ENCODE results near the gene STPG1. TPM values are rescaled to one million over a fixed set of nuclear protein-coding genes. Genes with fewer than 3 reads are reported as not detected.

STPG1 gene
- polyA plus RNA-seq, 1 donor (not counting 4 experiments of a cell fraction or from before 2014, with no cell fraction given): 16.6 TPM

- Histone ChIP-seq H3K79me2 (ENCODE audit: control insufficient read depth, insufficient read depth, low read length) (peaks cover 11% of the 10 kb centered on the region), H3K9me3 (ENCODE audit: control insufficient read depth, low read depth, low read length) (no peaks in the 10 kb centered on the region), H3K27me3 (ENCODE audit: control insufficient read depth, extremely low read depth, insufficient read depth, low read length) (no peaks in the 10 kb centered on the region), H3K4me1 (ENCODE audit: control insufficient read depth, extremely low read depth, insufficient read depth, low read length) (no peaks in the 10 kb centered on the region), H3K4me2 (ENCODE audit: control insufficient read depth, extremely low read depth, insufficient read depth, low read depth, low read length) (no peak overlapping the region), H3K36me3 (ENCODE audit: control insufficient read depth in 2 of 2, extremely low read depth in 1 of 2, insufficient read depth in 2 of 2, low read length in 2 of 2) (peaks cover 9 to 14% of the 10 kb centered on the region in 2 experiments), H3K27ac (ENCODE audit: control insufficient read depth, insufficient read depth, low read length) (no peak overlapping the region), H3K4me3 (ENCODE audit: control insufficient read depth in 2 of 3, extremely low read depth in 1 of 3, insufficient read depth in 2 of 3, low read depth in 1 of 3, low read length in 3 of 3) (no peak overlapping the region), H2AFZ (ENCODE audit: control insufficient read depth, low read length) (no peak overlapping the region), H3K9ac (ENCODE audit: control insufficient read depth, extremely low read depth, insufficient read depth, low read length) (no peak overlapping the region), H3K9me1 (ENCODE audit: control insufficient read depth, extremely low read depth, insufficient read depth, low read length) (peaks cover 4% of the 10 kb centered on the region), H4K20me1 (ENCODE audit: control insufficient read depth, extremely low read depth, insufficient read depth, low read length) (no peaks in the 10 kb centered on the region)
- dilution Hi-C loops (cut with MboI; ENCODE audit: extremely low pct_ligation_motif_present, low sequenced_read_pairs): no loop called here
- TF ChIP-seq EZH2 (IDR thresholded peaks at IDR 0.05; ENCODE audit: low read length): no peak
- no peak for TF ChIP-seq CTCF (optimal IDR thresholded peaks at IDR 0.05 in 1 of 3, IDR thresholded peaks at IDR 0.05 in 1 of 3, conservative IDR thresholded peaks at IDR 0.05 in 1 of 3; ENCODE audit: extremely low read depth in 1 of 3, insufficient read depth in 2 of 3, low read length in 3 of 3)
- no peak for FAIRE-seq
- no peak for DNase-seq (ENCODE audit: low read depth, low spot score)
These were observed 13.9 kb upstream of the STPG1 start for GRCh38 chr1:24427545-24427862.

GRCh38 chr1:24426744-24427544, 13.4 kb upstream of the STPG1 start:
- Histone ChIP-seq H3K9me3 (ENCODE audit: control insufficient read depth, low read depth, low read length) (no peaks in the 10 kb centered on the region), H3K27ac (ENCODE audit: control insufficient read depth, insufficient read depth, low read length) (no peak overlapping the region), H3K4me3 (ENCODE audit: control insufficient read depth in 2 of 3, extremely low read depth in 1 of 3, insufficient read depth in 2 of 3, low read depth in 1 of 3, low read length in 3 of 3) (no peak overlapping the region), H2AFZ (ENCODE audit: control insufficient read depth, low read length) (no peak overlapping the region), H3K9ac (ENCODE audit: control insufficient read depth, extremely low read depth, insufficient read depth, low read length) (no peak overlapping the region), H3K4me2 (ENCODE audit: control insufficient read depth, extremely low read depth, insufficient read depth, low read depth, low read length) (no peak overlapping the region), H3K27me3 (ENCODE audit: control insufficient read depth, extremely low read depth, insufficient read depth, low read length) (no peaks in the 10 kb centered on the region), H3K79me2 (ENCODE audit: control insufficient read depth, insufficient read depth, low read length) (peaks cover 11% of the 10 kb centered on the region), H3K36me3 (ENCODE audit: control insufficient read depth in 2 of 2, extremely low read depth in 1 of 2, insufficient read depth in 2 of 2, low read length in 2 of 2) (peaks cover 14 to 17% of the 10 kb centered on the region in 2 experiments), H3K9me1 (ENCODE audit: control insufficient read depth, extremely low read depth, insufficient read depth, low read length) (peaks cover 4% of the 10 kb centered on the region), H4K20me1 (ENCODE audit: control insufficient read depth, extremely low read depth, insufficient read depth, low read length) (no peaks in the 10 kb centered on the region), H3K4me1 (ENCODE audit: control insufficient read depth, extremely low read depth, insufficient read depth, low read length) (no peaks in the 10 kb centered on the region)
- no peak for DNase-seq (ENCODE audit: low read depth, low spot score)
- dilution Hi-C loops (cut with MboI; ENCODE audit: extremely low pct_ligation_motif_present, low sequenced_read_pairs): no loop called here
- FAIRE-seq: no peak
- TF ChIP-seq EZH2 (IDR thresholded peaks at IDR 0.05; ENCODE audit: low read length) (no peak), CTCF (optimal IDR thresholded peaks at IDR 0.05 in 1 of 3, IDR thresholded peaks at IDR 0.05 in 1 of 3, conservative IDR thresholded peaks at IDR 0.05 in 1 of 3; ENCODE audit: extremely low read depth in 1 of 3, insufficient read depth in 2 of 3, low read length in 3 of 3) (no peak)
